T-helper 22 cell (primary cell): ENCODE measurements around the gene ENTREP3.

Source experiments
- DNase-seq: peaks from one replicate; pipeline ENCODE4 v3.0.0-alpha.2; 2020; ENCODE audit warnings: low read depth

ENTREP3 gene

GRCh38 chr1:155198547-155198906, 56.8 kb downstream of the ENTREP3 start:
- DNase-seq, result no peak

DNA sequence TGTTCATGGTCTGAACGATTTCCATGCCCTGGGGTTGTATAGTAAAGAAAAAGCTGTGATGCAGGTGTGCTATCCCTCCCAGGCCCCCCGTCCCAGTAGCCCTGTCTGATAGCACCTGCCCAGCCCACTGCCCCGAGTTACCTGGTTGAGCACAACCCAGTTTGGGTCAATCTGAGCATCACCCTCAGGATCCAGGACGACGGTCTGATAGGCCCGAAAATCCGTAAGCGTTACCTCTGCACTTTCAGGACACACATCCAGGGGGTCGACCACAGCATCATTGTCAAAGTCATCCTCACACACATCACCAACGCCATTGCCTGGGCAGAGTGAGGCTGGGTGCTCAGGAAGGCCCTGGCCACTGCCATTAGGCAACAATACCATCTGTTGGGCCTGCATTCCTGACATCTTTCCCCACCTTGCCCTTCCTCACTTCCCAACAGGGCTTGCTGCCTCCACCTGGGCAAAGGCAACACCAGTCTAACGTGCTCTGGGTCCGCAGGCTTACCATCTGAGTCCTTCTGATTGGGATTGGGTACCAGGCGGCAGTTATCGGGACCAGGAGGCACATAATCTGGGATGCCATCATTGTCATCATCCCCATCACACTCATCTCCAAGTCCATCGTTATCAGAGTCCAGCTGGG, 57.3 kb downstream of the ENTREP3 start:
- no peak for DNase-seq
